Muscle layer of duodenum (tissue), 2 donors: ENCODE data around the gene FOXS1.
"Not testable (repeated sequence)": the region's sequence is repeated elsewhere in the genome, so short reads cannot be mapped to it uniquely, and the experiment has no call there.

ENCODE experiments used
- H3K27ac ChIP-seq: one replicate; pipeline ENCODE4 v1.7.0; 2013; ENCODE audit warnings: mild to moderate bottlenecking, low read length
- H3K27me3 ChIP-seq: one replicate; pipeline ENCODE4 v1.7.0; 2013; ENCODE audit warnings: low read depth, mild to moderate bottlenecking, control low read depth, low read length
- H3K36me3 ChIP-seq, 2 donors: one replicate each; pipeline ENCODE4 v1.7.0; 2013; ENCODE audit warnings: low read length in 2 of 2, control low read depth in 1 of 2, mild to moderate bottlenecking in 1 of 2; ENCODE audit not compliant: insufficient read depth in 2 of 2, control insufficient read depth in 1 of 2
- H3K4me1 ChIP-seq, 2 donors: one replicate each; pipeline ENCODE4 v1.7.0; 2013; ENCODE audit warnings: low read length in 2 of 2, mild to moderate bottlenecking in 2 of 2, control low read depth in 1 of 2, moderate library complexity in 1 of 2; ENCODE audit not compliant: insufficient read depth in 2 of 2, control insufficient read depth in 1 of 2
- H3K4me3 ChIP-seq, 2 donors: one replicate each; pipeline ENCODE4 v1.7.0; 2013; ENCODE audit warnings: low read length in 2 of 2, low read depth in 1 of 2, mild to moderate bottlenecking in 1 of 2
- H3K9me3 ChIP-seq, 2 donors: one replicate each; pipeline ENCODE4 v1.7.0; 2013; ENCODE audit warnings: low read length in 2 of 2, control low read depth in 1 of 2, mild to moderate bottlenecking in 1 of 2; ENCODE audit not compliant: control insufficient read depth in 1 of 2
- donor health status: healthy.

Gene FOXS1

GRCh38 chr20:31817461-31817860 lies 27.9 kb downstream of the FOXS1 start:
- Histone ChIP-seq H3K27ac (no peak overlapping the region), H3K27me3 (peaks cover 1% of the 10 kb centered on the region), H3K4me3 (no peak overlapping the region), H3K9me3 (no peaks in the 10 kb centered on the region), H3K36me3 (no peaks in the 10 kb centered on the region), H3K4me1 (peaks cover 0 to under 1% of the 10 kb centered on the region in 2 donors)

GRCh38 chr20:31816221-31816620 lies 29.2 kb downstream of the FOXS1 start:
- H3K4me1 ChIP-seq: no peaks in the 10 kb centered on the region
- no peak overlapping the region for H3K4me3 ChIP-seq
- no peaks in the 10 kb centered on the region for H3K9me3 ChIP-seq
- no peak overlapping the region for H3K27ac ChIP-seq
- H3K36me3 ChIP-seq: no peaks in the 10 kb centered on the region
- peaks cover 6% of the 10 kb centered on the region for H3K27me3 ChIP-seq

GRCh38 chr20:31815408-31816188 lies 29.8 kb downstream of the FOXS1 start:
- Histone ChIP-seq H3K27me3 (peaks cover 6% of the 10 kb centered on the region), H3K4me3 (no peak overlapping the region), H3K27ac (no peak overlapping the region), H3K4me1 (no peaks in the 10 kb centered on the region), H3K9me3 (no peaks in the 10 kb centered on the region), H3K36me3 (no peaks in the 10 kb centered on the region)

- not testable (repeated sequence) for H3K4me3 ChIP-seq, H3K9me3 ChIP-seq, H3K36me3 ChIP-seq, H3K4me1 ChIP-seq, H3K27me3 ChIP-seq, H3K27ac ChIP-seq
Observed at GRCh38 chr20:31814142-31814541, 31.3 kb downstream of the FOXS1 start.

GRCh38 chr20:31813611-31814010 lies 31.8 kb downstream of the FOXS1 start:
- no peaks in the 10 kb centered on the region for H3K36me3 ChIP-seq
- no peak overlapping the region for H3K27ac ChIP-seq
- no peaks in the 10 kb centered on the region for H3K4me1 ChIP-seq
- H3K27me3 ChIP-seq: peaks cover 6% of the 10 kb centered on the region
- no peak overlapping the region for H3K4me3 ChIP-seq
- no peaks in the 10 kb centered on the region for H3K9me3 ChIP-seq

GRCh38 chr20:31811796-31812728 lies 33.3 kb downstream of the FOXS1 start:
- H3K4me3 ChIP-seq: no peak overlapping the region
- peaks cover 6% of the 10 kb centered on the region for H3K27me3 ChIP-seq
- H3K36me3 ChIP-seq: no peaks in the 10 kb centered on the region
- no peaks in the 10 kb centered on the region for H3K4me1 ChIP-seq
- no peak overlapping the region for H3K27ac ChIP-seq
- H3K9me3 ChIP-seq: no peaks in the 10 kb centered on the region

GRCh38 chr20:31811198-31811597 lies 34.2 kb downstream of the FOXS1 start:
- Histone ChIP-seq H3K36me3 (no peaks in the 10 kb centered on the region), H3K27me3 (peaks cover 6% of the 10 kb centered on the region), H3K4me1 (no peaks in the 10 kb centered on the region), H3K27ac (no peak overlapping the region), H3K9me3 (no peaks in the 10 kb centered on the region), H3K4me3 (no peak overlapping the region)

GRCh38 chr20:31809661-31810060 lies 35.7 kb downstream of the FOXS1 start:
- Histone ChIP-seq H3K4me1 (no peaks in the 10 kb centered on the region), H3K36me3 (no peaks in the 10 kb centered on the region), H3K4me3 (no peak overlapping the region), H3K27me3 (peaks cover 6% of the 10 kb centered on the region), H3K9me3 (no peaks in the 10 kb centered on the region), H3K27ac (no peak overlapping the region)

GRCh38 chr20:31808481-31808880 lies 36.9 kb downstream of the FOXS1 start:
- no peaks in the 10 kb centered on the region for H3K4me1 ChIP-seq
- H3K27me3 ChIP-seq: peaks cover 6% of the 10 kb centered on the region

GRCh38 chr20:31806564-31807355 lies 38.6 kb downstream of the FOXS1 start:
- Histone ChIP-seq H3K36me3 (no peaks in the 10 kb centered on the region), H3K27ac (no peak overlapping the region), H3K27me3 (no peaks in the 10 kb centered on the region), H3K4me1 (no peaks in the 10 kb centered on the region), H3K4me3 (no peak overlapping the region), H3K9me3 (no peaks in the 10 kb centered on the region)

More at GRCh38 chr20:31808481-31808880, 36.9 kb downstream of the FOXS1 start:
- Histone ChIP-seq H3K9me3 (no peaks in the 10 kb centered on the region), H3K4me3 (no peak overlapping the region), H3K36me3 (no peaks in the 10 kb centered on the region), H3K27ac (no peak overlapping the region)
